CD4-positive, CD25-positive, alpha-beta regulatory T cell (primary cell): Measurements from ENCODE around the gene ATE1. TPM values are rescaled to one million over a fixed set of nuclear protein-coding genes. Genes with fewer than 3 reads are reported as not detected.
"Not testable (repeated sequence)": the region's sequence is repeated elsewhere in the genome, so short reads cannot be mapped to it uniquely, and the experiment has no call there.

ENCODE experiments used
- ATAC-seq, 2 donors: fragments of 150-1000 bp; cut with Tn5 transposase; one replicate each; pipeline ENCODE4 v1.10.0; 2021; ENCODE audit warnings: low read depth in 2 of 2, moderate number of reproducible peaks in 2 of 2, moderate library complexity in 1 of 2
- DNase-seq, 3 donors: peaks; one replicate each; pipeline versions ENCODE4 v3.0.0 to v3.0.0-alpha.2; 2012 to 2022; ENCODE audit warnings: mixed read lengths in 1 of 3
- H3K27ac ChIP-seq: one replicate; pipeline ENCODE4 v1.7.0; 2013; ENCODE audit warnings: mild to moderate bottlenecking, low read length; ENCODE audit not compliant: insufficient read depth, poor library complexity, severe bottlenecking
- H3K27me3 ChIP-seq: one replicate; pipeline ENCODE4 v1.7.0; 2013; ENCODE audit warnings: low read length; ENCODE audit not compliant: control insufficient read depth, insufficient read depth
- H3K36me3 ChIP-seq: one replicate; pipeline ENCODE4 v1.7.0; 2013; ENCODE audit warnings: mild to moderate bottlenecking, low read length, moderate library complexity; ENCODE audit not compliant: control insufficient read depth, insufficient read depth
- H3K4me1 ChIP-seq: 2 replicates; pipeline ENCODE4 v1.7.0; 2013; ENCODE audit warnings: mild to moderate bottlenecking, low read length; ENCODE audit not compliant: insufficient read depth, control insufficient read depth, poor library complexity, severe bottlenecking
- H3K4me3 ChIP-seq: one replicate; pipeline ENCODE4 v1.7.0; 2013; ENCODE audit warnings: low read depth, mild to moderate bottlenecking, low read length, moderate library complexity
- H3K9me3 ChIP-seq, 2 experiments: 1 replicate in 1 of 2; 2 replicates in 1 of 2; pipeline ENCODE4 v1.7.0; 2013; ENCODE audit warnings: low read length in 2 of 2, mild to moderate bottlenecking in 1 of 2, moderate library complexity in 1 of 2; ENCODE audit not compliant: control insufficient read depth in 2 of 2
- H3K27ac Mint-ChIP-seq, 3 donors: one replicate each; pipeline ENCODE4 v1.8.0; 2020 to 2022; ENCODE audit warnings: mild to moderate bottlenecking in 3 of 3, mixed read lengths in 3 of 3, moderate library complexity in 2 of 3
- H3K27me3 Mint-ChIP-seq: one replicate; pipeline ENCODE4 v1.8.0; 2022; ENCODE audit warnings: mild to moderate bottlenecking, mixed read lengths
- H3K36me3 Mint-ChIP-seq: one replicate; pipeline ENCODE4 v1.8.0; 2020; ENCODE audit warnings: mixed read lengths
- H3K4me1 Mint-ChIP-seq, 4 donors: one replicate each; pipeline ENCODE4 v1.8.0; 2020 to 2022; ENCODE audit warnings: mixed read lengths in 4 of 4, mild to moderate bottlenecking in 1 of 4
- H3K4me3 Mint-ChIP-seq, 4 donors: one replicate each; pipeline ENCODE4 v1.8.0; 2020 to 2022; ENCODE audit warnings: mild to moderate bottlenecking in 4 of 4, mixed read lengths in 4 of 4, moderate library complexity in 3 of 4
- H3K9me3 Mint-ChIP-seq, 7 donors: one replicate each; pipeline ENCODE4 v1.8.0; 2020 to 2022; ENCODE audit warnings: mixed read lengths in 7 of 7, mild to moderate bottlenecking in 3 of 7, moderate library complexity in 2 of 7
- polyA plus RNA-seq, 4 donors: library from polyadenylated mRNA; unstranded; fragments of 300-500 nt; fragmentation: Illumina TruSeq; gene quantifications; one replicate each; pipeline ENCODE4 v1.2.3, GENCODE V29; 2021
- total RNA-seq: library from RNA; stranded (reverse); gene quantifications from one replicate; pipeline ENCODE4 v1.2.3, GENCODE V29; 2022

ATE1 gene
- total and polyA plus RNA-seq, 5 donors from 2014 or later: 29.9 to 39.5 (median 34.5) TPM

DNA sequence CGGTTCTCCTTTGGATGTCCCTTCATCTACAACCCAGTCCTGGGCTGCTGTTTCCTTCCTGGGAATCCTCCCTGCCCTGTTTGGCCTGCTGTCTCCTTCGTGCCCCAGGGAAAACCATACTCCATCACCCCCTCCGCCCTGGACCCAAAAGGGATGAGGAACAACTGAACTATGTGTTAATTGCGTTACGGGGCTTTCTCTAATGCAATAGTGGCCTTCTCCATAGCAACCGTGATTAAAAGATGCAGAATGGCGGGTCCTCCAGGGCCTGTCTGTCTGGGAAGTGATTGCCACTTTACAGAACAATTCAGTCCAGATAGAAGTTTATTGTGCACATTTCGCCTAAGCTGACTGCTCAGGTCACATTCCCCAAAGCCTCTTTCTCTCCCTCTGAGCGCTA lies 217.6 kb downstream of the ATE1 start:
- ATAC-seq (no peak), DNase-seq (no peak)
- Histone ChIP-seq H3K4me3 (no peak overlapping the region), H3K36me3 (no peaks in the 10 kb centered on the region), H3K9me3 (no peaks in the 10 kb centered on the region), H3K4me1 (no peaks in the 10 kb centered on the region), H3K27ac (no peak overlapping the region), H3K27me3 (peaks cover 3% of the 10 kb centered on the region)
- H3K36me3 Mint-ChIP-seq: no peaks in the 10 kb centered on the region
- peaks cover 0 to 4% (median 0%) of the 10 kb centered on the region in 7 donors for H3K9me3 Mint-ChIP-seq
- peak overlapping the region in 1 of 3 donors; percentile 35 for H3K27ac Mint-ChIP-seq
- no peak overlapping the region for H3K4me3 Mint-ChIP-seq
- H3K4me1 Mint-ChIP-seq: no peaks in the 10 kb centered on the region
- peaks cover 7% of the 10 kb centered on the region for H3K27me3 Mint-ChIP-seq

DNA sequence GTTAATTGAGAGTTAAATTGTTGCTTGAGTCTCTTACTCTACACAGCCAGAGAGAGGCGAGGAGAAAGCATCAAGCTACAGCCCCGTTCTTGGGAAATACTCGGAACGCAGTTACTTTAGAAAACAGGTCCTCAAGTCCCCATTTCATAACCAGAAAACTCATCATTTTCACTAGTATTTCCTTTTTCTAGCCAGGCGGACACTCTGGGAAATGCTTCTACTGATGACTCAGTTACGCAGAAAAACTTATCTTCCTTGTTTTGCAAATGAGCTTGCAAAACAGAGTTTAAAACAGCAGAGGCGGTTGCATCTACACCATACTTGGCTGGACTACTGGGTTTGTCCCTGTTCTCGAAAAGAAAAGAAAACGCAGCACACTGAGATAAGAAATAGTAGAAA lies 218.2 kb downstream of the ATE1 start:
- Mint-ChIP-seq H3K9me3 (peaks cover 0 to 4% (median 0%) of the 10 kb centered on the region in 7 donors), H3K36me3 (no peaks in the 10 kb centered on the region), H3K4me3 (no peak overlapping the region), H3K27ac (no peak overlapping the region), H3K4me1 (no peaks in the 10 kb centered on the region), H3K27me3 (peaks cover 7% of the 10 kb centered on the region)
- peaks cover 3% of the 10 kb centered on the region for H3K27me3 ChIP-seq
- H3K9me3 ChIP-seq: no peaks in the 10 kb centered on the region
- H3K36me3 ChIP-seq: no peaks in the 10 kb centered on the region
- H3K4me3 ChIP-seq: no peak overlapping the region
- DNase-seq (no peak), ATAC-seq (no peak)
- no peaks in the 10 kb centered on the region for H3K4me1 ChIP-seq
- no peak overlapping the region for H3K27ac ChIP-seq

DNA sequence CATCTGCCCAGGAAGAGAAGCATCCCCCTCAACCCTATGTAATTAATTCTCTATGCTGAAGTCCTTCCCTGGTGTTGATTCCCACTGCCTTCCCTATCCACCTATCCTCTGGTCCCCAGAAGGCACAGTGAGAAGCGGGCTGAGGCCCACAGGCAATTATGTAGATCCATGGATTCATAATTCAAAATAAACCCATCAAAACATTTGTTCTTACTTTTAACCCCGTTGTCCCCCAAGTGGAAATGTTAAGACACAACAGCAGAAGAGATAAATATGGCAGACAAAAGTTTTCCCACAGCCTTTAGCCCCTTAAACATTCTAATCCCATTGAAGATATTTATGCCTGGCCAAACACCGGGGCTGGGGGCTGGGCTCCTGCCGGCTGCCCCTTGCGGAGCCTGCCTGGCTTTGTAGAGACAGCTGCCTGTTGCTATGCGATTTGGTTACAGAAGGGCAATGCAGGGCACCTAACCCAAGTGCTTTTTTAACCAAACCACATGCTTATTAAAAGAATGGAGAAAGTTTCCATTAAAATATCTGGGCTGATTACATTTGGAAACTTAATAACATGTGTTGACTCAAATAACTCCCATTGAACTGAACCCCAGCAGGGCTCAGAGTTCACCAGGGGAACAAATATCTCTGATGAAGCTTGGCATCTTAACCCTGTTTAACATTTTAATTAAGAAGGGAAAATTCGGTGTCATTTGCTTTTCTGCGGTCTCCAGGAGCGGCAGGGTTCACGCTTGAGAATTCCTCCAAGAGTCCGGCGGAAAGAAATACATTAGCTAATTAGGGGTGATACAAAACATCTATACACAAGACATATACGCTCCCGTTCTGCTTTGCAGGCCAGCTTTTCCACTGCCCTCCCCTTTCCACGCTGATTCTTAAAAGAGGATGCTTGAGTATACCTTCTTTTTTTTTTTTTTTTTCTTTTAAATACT lies 218.8 kb downstream of the ATE1 start:
- H3K4me1 Mint-ChIP-seq: no peaks in the 10 kb centered on the region

DNA sequence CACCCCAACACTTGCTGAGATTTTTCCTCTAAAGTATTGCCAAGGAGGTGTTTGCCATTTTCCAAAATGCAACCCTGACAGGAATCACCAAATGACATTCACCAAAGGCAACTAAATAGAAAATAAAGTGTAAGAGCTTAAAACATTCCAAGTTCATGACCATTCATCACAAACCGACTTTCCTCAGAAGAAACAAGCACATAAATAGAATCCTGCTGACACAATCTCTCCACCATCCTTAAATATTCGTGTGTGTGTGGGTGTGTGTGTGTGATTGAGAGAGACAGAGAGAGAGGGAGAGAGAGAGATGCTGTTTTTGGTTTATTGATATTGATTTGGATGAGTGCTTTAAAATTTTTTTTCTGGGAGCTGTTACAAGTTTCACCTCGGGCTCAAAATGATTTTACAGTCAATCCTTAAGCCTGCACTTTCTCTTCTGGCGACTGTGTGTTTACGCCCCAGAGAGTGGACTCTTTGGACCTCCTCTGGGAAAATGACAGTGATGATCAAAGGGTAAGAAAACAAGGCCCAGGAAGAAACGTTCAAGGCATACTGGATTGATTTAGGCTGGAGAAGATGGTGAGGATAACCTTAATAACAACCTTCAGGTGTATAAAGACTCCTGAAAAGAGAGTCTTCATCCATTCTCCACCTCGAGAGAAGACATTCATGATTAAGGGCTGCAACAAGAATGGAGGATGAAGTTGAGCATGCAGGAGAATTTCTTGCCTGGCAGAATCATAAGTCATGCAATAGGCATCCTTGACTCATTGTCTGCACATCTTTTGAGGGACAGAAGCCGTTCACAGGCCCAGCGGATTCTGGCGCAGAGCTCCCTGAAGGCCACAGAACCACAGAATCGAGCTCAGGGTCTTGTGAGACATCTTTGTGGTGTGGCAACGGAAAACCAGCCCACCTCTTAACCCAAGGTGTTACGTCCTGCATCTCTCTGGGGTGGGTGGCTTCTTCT lies 225.2 kb downstream of the ATE1 start:
- peaks cover 0 to 2% of the 10 kb centered on the region in 2 experiments for H3K9me3 ChIP-seq
- H3K27me3 Mint-ChIP-seq: peaks cover 7% of the 10 kb centered on the region
- H3K27me3 ChIP-seq: no peaks in the 10 kb centered on the region
- no peaks in the 10 kb centered on the region for H3K4me1 Mint-ChIP-seq
- H3K36me3 ChIP-seq: no peaks in the 10 kb centered on the region
- H3K27ac Mint-ChIP-seq: no peak overlapping the region
- no peak overlapping the region for H3K4me3 Mint-ChIP-seq
- no peaks in the 10 kb centered on the region for H3K36me3 Mint-ChIP-seq
- ATAC-seq: no peak
- H3K9me3 Mint-ChIP-seq: peaks cover 0 to 13% (median 4%) of the 10 kb centered on the region in 7 donors
- H3K4me1 ChIP-seq: no peaks in the 10 kb centered on the region
- no peak overlapping the region for H3K4me3 ChIP-seq
- no peak for DNase-seq
- no peak overlapping the region for H3K27ac ChIP-seq

More for the DNA sequence above, 218.8 kb downstream of the ATE1 start:
- Histone ChIP-seq H3K4me3 (no peak overlapping the region), H3K36me3 (no peaks in the 10 kb centered on the region), H3K27ac (no peak overlapping the region), H3K27me3 (peaks cover 3% of the 10 kb centered on the region), H3K4me1 (no peaks in the 10 kb centered on the region), H3K9me3 (no peaks in the 10 kb centered on the region)
- H3K9me3 Mint-ChIP-seq: peaks cover 0 to 4% (median 0%) of the 10 kb centered on the region in 7 donors
- DNase-seq: no peak
- no peak for ATAC-seq
- H3K4me3 Mint-ChIP-seq: no peak overlapping the region
- H3K36me3 Mint-ChIP-seq: no peaks in the 10 kb centered on the region
- no peak overlapping the region for H3K27ac Mint-ChIP-seq
- peaks cover 7% of the 10 kb centered on the region for H3K27me3 Mint-ChIP-seq

DNA sequence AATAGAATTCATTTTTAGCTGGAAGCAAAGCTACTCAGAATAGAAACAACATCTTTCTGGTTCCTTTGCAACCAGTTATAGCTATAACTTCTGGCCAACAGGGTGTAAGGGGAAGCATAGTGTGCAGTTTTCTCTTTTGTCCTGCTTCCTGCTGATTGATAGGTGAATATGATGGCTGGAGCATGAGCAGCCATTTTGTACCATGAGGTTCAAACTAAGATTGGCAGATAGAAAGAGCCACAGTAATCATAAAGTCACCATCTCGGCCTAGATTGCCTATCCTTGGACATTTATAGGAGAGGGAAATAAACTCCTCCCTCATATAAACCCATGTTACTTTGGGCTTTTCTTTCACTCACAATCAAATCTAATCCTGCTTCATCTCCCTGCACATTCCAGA lies 227.4 kb downstream of the ATE1 start:
- no peak overlapping the region for H3K27ac Mint-ChIP-seq
- no peaks in the 10 kb centered on the region for H3K4me1 Mint-ChIP-seq
- Histone ChIP-seq H3K36me3 (no peaks in the 10 kb centered on the region), H3K9me3 (peaks cover 0 to 2% of the 10 kb centered on the region in 2 experiments), H3K4me1 (no peaks in the 10 kb centered on the region), H3K27ac (no peak overlapping the region), H3K4me3 (no peak overlapping the region), H3K27me3 (no peaks in the 10 kb centered on the region)
- H3K9me3 Mint-ChIP-seq: peaks cover 0 to 13% (median 4%) of the 10 kb centered on the region in 7 donors
- no peak for DNase-seq
- no peaks in the 10 kb centered on the region for H3K36me3 Mint-ChIP-seq
- H3K27me3 Mint-ChIP-seq: no peaks in the 10 kb centered on the region
- no peak for ATAC-seq
- H3K4me3 Mint-ChIP-seq: no peak overlapping the region

DNA sequence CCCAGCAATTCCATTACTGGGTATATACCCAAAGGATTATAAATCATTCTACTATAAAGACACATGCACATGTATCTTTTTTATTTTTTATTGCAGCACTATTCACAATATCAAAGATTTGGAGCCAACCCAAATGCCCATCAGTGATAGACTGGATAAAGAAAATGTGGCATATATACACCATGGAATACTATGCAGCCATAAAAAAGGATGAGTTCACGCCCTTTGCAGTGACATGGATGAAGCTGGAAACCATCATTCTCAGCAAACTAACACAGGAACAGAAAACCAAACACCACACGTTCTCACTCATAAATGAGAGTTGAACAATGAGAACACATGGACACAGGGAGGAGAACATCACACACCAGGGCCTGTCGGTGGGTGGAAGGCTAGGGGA lies 228.1 kb downstream of the ATE1 start:
- not testable (repeated sequence) for H3K36me3 ChIP-seq, H3K36me3 Mint-ChIP-seq, H3K27me3 Mint-ChIP-seq, H3K27ac ChIP-seq, H3K4me1 Mint-ChIP-seq, H3K9me3 ChIP-seq, H3K4me1 ChIP-seq, ATAC-seq, H3K27ac Mint-ChIP-seq, H3K4me3 Mint-ChIP-seq, H3K27me3 ChIP-seq, DNase-seq, H3K4me3 ChIP-seq
- peaks cover 0 to 13% (median 4%) of the 10 kb centered on the region in 7 donors for H3K9me3 Mint-ChIP-seq

DNA sequence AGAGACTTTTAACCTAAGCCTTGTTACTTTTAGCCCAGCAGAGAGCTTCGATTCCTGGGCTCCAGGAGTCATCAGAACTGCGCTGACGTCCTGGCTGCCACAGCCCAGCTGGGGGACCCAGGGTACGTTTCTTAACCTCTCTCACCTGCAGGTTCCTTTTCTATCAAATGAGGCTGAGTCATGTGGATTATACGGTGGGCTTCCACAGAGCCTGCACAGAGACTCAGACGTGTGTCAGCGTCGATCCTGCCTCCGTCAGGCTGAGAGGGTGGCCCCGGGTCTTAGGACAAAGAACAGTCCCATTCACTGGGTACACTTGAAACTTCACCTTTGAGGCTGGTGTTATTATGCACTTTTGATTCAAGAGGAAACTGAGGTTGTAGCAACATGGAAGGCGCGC lies 228.9 kb downstream of the ATE1 start:
- H3K27me3 ChIP-seq: no peaks in the 10 kb centered on the region
- H3K9me3 Mint-ChIP-seq: peaks cover 0 to 13% (median 4%) of the 10 kb centered on the region in 7 donors

More for the DNA sequence above, 228.9 kb downstream of the ATE1 start:
- Histone ChIP-seq H3K4me1 (no peaks in the 10 kb centered on the region), H3K4me3 (no peak overlapping the region), H3K27ac (no peak overlapping the region), H3K9me3 (peaks cover 0 to 2% of the 10 kb centered on the region in 2 experiments), H3K36me3 (no peaks in the 10 kb centered on the region)
- H3K36me3 Mint-ChIP-seq: no peaks in the 10 kb centered on the region
- no peak overlapping the region for H3K4me3 Mint-ChIP-seq
- DNase-seq (no peak), ATAC-seq (no peak)
- H3K4me1 Mint-ChIP-seq: no peaks in the 10 kb centered on the region
- H3K27me3 Mint-ChIP-seq: no peaks in the 10 kb centered on the region
- peak overlapping the region in 1 of 3 donors; percentile 69 for H3K27ac Mint-ChIP-seq
